ENCODE data around the gene AMPD3.

The AMPD3 gene

GRCh38 chr11:10494636-10495463 lies 39.8 kb downstream of the AMPD3 start:
- Histone ChIP-seq H3K9me3 (ENCODE audit: control insufficient read depth in 1 of 2, low read length in 2 of 2) (no peaks in the 10 kb centered on the region), H3K4me3 (ENCODE audit: low read depth in 1 of 2, low read length in 2 of 2) (no peak overlapping the region), H3K9ac (ENCODE audit: low read depth in 1 of 2, low read length in 2 of 2) (no peak overlapping the region), H3K27me3 (ENCODE audit: control insufficient read depth in 1 of 2, insufficient read depth in 2 of 2, low read length in 2 of 2) (no peaks in the 10 kb centered on the region), H3K36me3 (ENCODE audit: control insufficient read depth in 1 of 2, insufficient read depth in 2 of 2, low read length in 2 of 2) (peaks cover 0 to 33% of the 10 kb centered on the region in 2 donors), H3K27ac (ENCODE audit: low read depth, low read length) (no peak overlapping the region), H3K4me1 (ENCODE audit: control insufficient read depth in 1 of 2, insufficient read depth in 2 of 2, low read length in 2 of 2) (no peaks in the 10 kb centered on the region)

- Histone ChIP-seq H3K27me3 (ENCODE audit: control insufficient read depth in 1 of 2, insufficient read depth in 2 of 2, low read length in 2 of 2) (no peaks in the 10 kb centered on the region), H3K36me3 (ENCODE audit: control insufficient read depth in 1 of 2, insufficient read depth in 2 of 2, low read length in 2 of 2) (peaks cover 5 to 39% of the 10 kb centered on the region in 2 donors), H3K4me1 (ENCODE audit: control insufficient read depth in 1 of 2, insufficient read depth in 2 of 2, low read length in 2 of 2) (no peaks in the 10 kb centered on the region), H3K27ac (ENCODE audit: low read depth, low read length) (no peak overlapping the region), H3K4me3 (ENCODE audit: low read depth in 1 of 2, low read length in 2 of 2) (no peak overlapping the region), H3K9ac (ENCODE audit: low read depth in 1 of 2, low read length in 2 of 2) (no peak overlapping the region), H3K9me3 (ENCODE audit: control insufficient read depth in 1 of 2, low read length in 2 of 2) (no peaks in the 10 kb centered on the region)
Measured at GRCh38 chr11:10495464-10495786, 40.4 kb downstream of the AMPD3 start.

GRCh38 chr11:10496296-10496936 lies 41.4 kb downstream of the AMPD3 start:
- Histone ChIP-seq H3K4me3 (ENCODE audit: low read depth in 1 of 2, low read length in 2 of 2) (no peak overlapping the region), H3K9ac (ENCODE audit: low read depth in 1 of 2, low read length in 2 of 2) (no peak overlapping the region), H3K36me3 (ENCODE audit: control insufficient read depth in 1 of 2, insufficient read depth in 2 of 2, low read length in 2 of 2) (peaks cover 5 to 42% of the 10 kb centered on the region in 2 donors), H3K27me3 (ENCODE audit: control insufficient read depth in 1 of 2, insufficient read depth in 2 of 2, low read length in 2 of 2) (no peaks in the 10 kb centered on the region), H3K9me3 (ENCODE audit: control insufficient read depth in 1 of 2, low read length in 2 of 2) (no peaks in the 10 kb centered on the region), H3K4me1 (ENCODE audit: control insufficient read depth in 1 of 2, insufficient read depth in 2 of 2, low read length in 2 of 2) (no peaks in the 10 kb centered on the region), H3K27ac (ENCODE audit: low read depth, low read length) (no peak overlapping the region)

- Histone ChIP-seq H3K9me3 (ENCODE audit: control insufficient read depth in 1 of 2, low read length in 2 of 2) (no peaks in the 10 kb centered on the region), H3K27me3 (ENCODE audit: control insufficient read depth in 1 of 2, insufficient read depth in 2 of 2, low read length in 2 of 2) (no peaks in the 10 kb centered on the region), H3K4me3 (ENCODE audit: low read depth in 1 of 2, low read length in 2 of 2) (no peak overlapping the region), H3K4me1 (ENCODE audit: control insufficient read depth in 1 of 2, insufficient read depth in 2 of 2, low read length in 2 of 2) (no peaks in the 10 kb centered on the region), H3K36me3 (ENCODE audit: control insufficient read depth in 1 of 2, insufficient read depth in 2 of 2, low read length in 2 of 2) (peaks cover 5 to 42% of the 10 kb centered on the region in 2 donors), H3K9ac (ENCODE audit: low read depth in 1 of 2, low read length in 2 of 2) (no peak overlapping the region), H3K27ac (ENCODE audit: low read depth, low read length) (no peak overlapping the region)
Measured at GRCh38 chr11:10497371-10498021, 42.4 kb downstream of the AMPD3 start.

GRCh38 chr11:10498022-10498400 lies 42.9 kb downstream of the AMPD3 start:
- no peak overlapping the region for H3K27ac ChIP-seq (ENCODE audit: low read depth, low read length)
- H3K4me1 ChIP-seq (ENCODE audit: control insufficient read depth in 1 of 2, insufficient read depth in 2 of 2, low read length in 2 of 2) = no peaks in the 10 kb centered on the region
- no peak overlapping the region for H3K9ac ChIP-seq (ENCODE audit: low read depth in 1 of 2, low read length in 2 of 2)
- H3K27me3 ChIP-seq (ENCODE audit: control insufficient read depth in 1 of 2, insufficient read depth in 2 of 2, low read length in 2 of 2) = no peaks in the 10 kb centered on the region
- H3K9me3 ChIP-seq (ENCODE audit: control insufficient read depth in 1 of 2, low read length in 2 of 2) = no peaks in the 10 kb centered on the region
- no peak overlapping the region for H3K4me3 ChIP-seq (ENCODE audit: low read depth in 1 of 2, low read length in 2 of 2)
- peaks cover 5 to 39% of the 10 kb centered on the region in 2 donors for H3K36me3 ChIP-seq (ENCODE audit: control insufficient read depth in 1 of 2, insufficient read depth in 2 of 2, low read length in 2 of 2)

GRCh38 chr11:10498426-10499250 lies 43.6 kb downstream of the AMPD3 start:
- Histone ChIP-seq H3K4me3 (ENCODE audit: low read depth in 1 of 2, low read length in 2 of 2) (no peak overlapping the region), H3K9me3 (ENCODE audit: control insufficient read depth in 1 of 2, low read length in 2 of 2) (no peaks in the 10 kb centered on the region), H3K4me1 (ENCODE audit: control insufficient read depth in 1 of 2, insufficient read depth in 2 of 2, low read length in 2 of 2) (no peaks in the 10 kb centered on the region), H3K36me3 (ENCODE audit: control insufficient read depth in 1 of 2, insufficient read depth in 2 of 2, low read length in 2 of 2) (peaks cover 5 to 32% of the 10 kb centered on the region in 2 donors), H3K27me3 (ENCODE audit: control insufficient read depth in 1 of 2, insufficient read depth in 2 of 2, low read length in 2 of 2) (no peaks in the 10 kb centered on the region), H3K27ac (ENCODE audit: low read depth, low read length) (no peak overlapping the region), H3K9ac (ENCODE audit: low read depth in 1 of 2, low read length in 2 of 2) (no peak overlapping the region)

- H3K9ac ChIP-seq (ENCODE audit: low read depth in 1 of 2, low read length in 2 of 2) = no peak overlapping the region
- H3K4me3 ChIP-seq (ENCODE audit: low read depth in 1 of 2, low read length in 2 of 2) = no peak overlapping the region
- no peaks in the 10 kb centered on the region for H3K27me3 ChIP-seq (ENCODE audit: control insufficient read depth in 1 of 2, insufficient read depth in 2 of 2, low read length in 2 of 2)
- H3K27ac ChIP-seq (ENCODE audit: low read depth, low read length) = no peak overlapping the region
- no peaks in the 10 kb centered on the region for H3K9me3 ChIP-seq (ENCODE audit: control insufficient read depth in 1 of 2, low read length in 2 of 2)
- H3K36me3 ChIP-seq (ENCODE audit: control insufficient read depth in 1 of 2, insufficient read depth in 2 of 2, low read length in 2 of 2) = peaks cover 5 to 33% of the 10 kb centered on the region in 2 donors
- H3K4me1 ChIP-seq (ENCODE audit: control insufficient read depth in 1 of 2, insufficient read depth in 2 of 2, low read length in 2 of 2) = no peaks in the 10 kb centered on the region
Measured at GRCh38 chr11:10499452-10499851, 44.4 kb downstream of the AMPD3 start.

GRCh38 chr11:10499874-10500601 lies 45.0 kb downstream of the AMPD3 start:
- H3K9ac ChIP-seq (ENCODE audit: low read depth in 1 of 2, low read length in 2 of 2) = no peak overlapping the region
- no peak overlapping the region for H3K4me3 ChIP-seq (ENCODE audit: low read depth in 1 of 2, low read length in 2 of 2)
- no peaks in the 10 kb centered on the region for H3K27me3 ChIP-seq (ENCODE audit: control insufficient read depth in 1 of 2, insufficient read depth in 2 of 2, low read length in 2 of 2)
- H3K36me3 ChIP-seq (ENCODE audit: control insufficient read depth in 1 of 2, insufficient read depth in 2 of 2, low read length in 2 of 2) = peaks cover 5 to 36% of the 10 kb centered on the region in 2 donors
- no peaks in the 10 kb centered on the region for H3K9me3 ChIP-seq (ENCODE audit: control insufficient read depth in 1 of 2, low read length in 2 of 2)
- H3K4me1 ChIP-seq (ENCODE audit: control insufficient read depth in 1 of 2, insufficient read depth in 2 of 2, low read length in 2 of 2) = no peaks in the 10 kb centered on the region
- no peak overlapping the region for H3K27ac ChIP-seq (ENCODE audit: low read depth, low read length)

- Histone ChIP-seq H3K9ac (ENCODE audit: low read depth in 1 of 2, low read length in 2 of 2) (no peak overlapping the region), H3K27me3 (ENCODE audit: control insufficient read depth in 1 of 2, insufficient read depth in 2 of 2, low read length in 2 of 2) (no peaks in the 10 kb centered on the region), H3K36me3 (ENCODE audit: control insufficient read depth in 1 of 2, insufficient read depth in 2 of 2, low read length in 2 of 2) (peaks cover 5 to 32% of the 10 kb centered on the region in 2 donors), H3K4me3 (ENCODE audit: low read depth in 1 of 2, low read length in 2 of 2) (no peak overlapping the region), H3K9me3 (ENCODE audit: control insufficient read depth in 1 of 2, low read length in 2 of 2) (no peaks in the 10 kb centered on the region), H3K27ac (ENCODE audit: low read depth, low read length) (no peak overlapping the region), H3K4me1 (ENCODE audit: control insufficient read depth in 1 of 2, insufficient read depth in 2 of 2, low read length in 2 of 2) (no peaks in the 10 kb centered on the region)
Measured at GRCh38 chr11:10500757-10501684, 46.0 kb downstream of the AMPD3 start.
